ENCODE measurements around the gene ANO9.
"Not testable (repeated sequence)": the region's sequence is repeated elsewhere in the genome, so short reads cannot be mapped to it uniquely, and the experiment has no call there.

The ANO9 gene

DNA sequence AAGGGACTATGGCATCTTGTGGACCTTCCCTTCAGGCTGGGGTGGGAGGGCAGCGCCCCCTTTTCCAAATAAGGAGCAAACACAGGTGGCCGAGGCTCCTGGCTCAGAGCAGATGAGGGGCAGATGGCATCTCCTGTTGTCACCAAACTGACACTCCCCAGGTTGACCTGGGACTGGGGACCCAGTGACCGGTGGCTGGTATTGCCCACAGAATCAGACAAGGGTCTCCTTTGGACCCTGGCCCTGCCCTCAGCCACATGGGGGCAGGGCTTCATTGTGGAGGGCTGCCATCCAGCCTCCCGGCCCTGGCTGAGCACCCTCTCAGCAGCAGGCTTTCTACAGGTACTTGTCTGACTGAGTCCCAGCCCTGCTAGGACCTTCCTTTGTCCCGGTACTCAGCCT is 26.2 kb downstream of the ANO9 start:
- DNase-seq (ENCODE audit: low read depth): no peak

DNA sequence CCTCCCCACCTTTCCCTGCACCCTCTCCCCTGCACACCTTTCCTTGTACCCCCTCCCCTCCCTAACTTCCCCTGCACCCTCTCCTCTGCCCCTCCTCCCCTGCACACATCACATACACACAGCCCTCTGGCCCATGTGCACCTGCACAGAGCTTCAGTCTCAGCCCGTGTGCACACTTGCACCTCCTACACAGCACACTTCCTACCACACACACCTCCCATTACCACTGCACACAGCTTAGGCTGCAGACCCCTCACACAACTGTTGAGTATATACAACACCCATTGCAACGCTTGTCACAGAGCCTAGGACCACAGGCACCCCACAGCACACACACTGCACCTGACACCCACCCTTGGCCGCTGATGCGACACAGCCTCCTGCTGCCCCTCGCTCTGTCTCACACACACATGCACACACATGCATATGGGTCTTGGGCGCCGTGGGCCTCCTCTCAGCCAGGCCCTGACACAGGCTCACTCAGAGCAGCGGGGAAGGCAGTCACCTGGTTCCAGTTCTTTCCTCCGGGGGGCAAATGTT is 27.4 kb downstream of the ANO9 start:
- DNase-seq (ENCODE audit: low read depth): no peak

DNA sequence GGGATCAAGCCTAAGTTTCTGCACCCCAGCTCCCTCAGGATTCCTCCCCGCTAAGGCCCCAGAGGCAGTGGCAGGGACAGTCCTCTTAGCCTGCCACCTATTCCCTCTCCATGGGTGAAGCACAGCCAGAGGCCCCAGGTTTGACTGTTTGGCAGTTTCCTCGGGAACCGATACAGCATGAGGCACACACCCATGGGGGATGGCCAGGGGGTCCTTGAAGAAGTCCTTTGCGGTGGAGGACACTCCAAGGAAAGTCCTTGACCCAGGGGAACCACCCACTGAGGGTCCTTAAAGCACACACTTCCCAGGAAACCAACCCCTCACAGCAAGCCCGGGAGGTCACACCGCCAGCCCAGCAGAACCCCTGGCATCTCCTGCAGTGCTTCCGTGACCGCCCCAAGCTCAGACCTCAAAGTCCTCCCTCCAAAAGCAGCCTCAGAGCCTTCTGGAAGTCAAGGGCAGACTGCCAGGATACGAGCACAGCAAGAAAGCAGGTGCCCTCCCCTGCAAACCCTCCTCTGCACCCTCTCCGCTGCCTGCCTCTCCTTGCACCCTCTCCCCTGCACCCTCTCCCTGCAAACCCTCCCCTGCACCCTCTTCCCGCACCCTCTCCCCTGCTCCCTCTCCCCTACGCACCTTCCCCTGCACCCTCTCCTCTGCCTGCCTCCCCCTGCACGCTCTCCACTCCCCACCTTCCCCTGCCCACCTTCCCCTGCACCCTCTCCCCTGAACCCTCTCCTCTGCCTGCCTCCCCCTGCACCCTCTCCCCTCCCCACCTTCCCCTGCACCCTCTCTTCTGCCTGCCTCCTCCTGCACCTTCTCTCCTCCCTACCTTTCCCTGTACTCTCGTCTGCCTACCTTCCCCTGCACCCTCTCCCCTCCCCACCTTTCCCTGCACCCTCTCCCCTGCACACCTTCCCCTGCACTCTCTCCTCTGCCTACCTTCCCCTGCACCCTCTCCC is 28.4 kb downstream of the ANO9 start:
- no peak for DNase-seq (ENCODE audit: low read depth)

DNA sequence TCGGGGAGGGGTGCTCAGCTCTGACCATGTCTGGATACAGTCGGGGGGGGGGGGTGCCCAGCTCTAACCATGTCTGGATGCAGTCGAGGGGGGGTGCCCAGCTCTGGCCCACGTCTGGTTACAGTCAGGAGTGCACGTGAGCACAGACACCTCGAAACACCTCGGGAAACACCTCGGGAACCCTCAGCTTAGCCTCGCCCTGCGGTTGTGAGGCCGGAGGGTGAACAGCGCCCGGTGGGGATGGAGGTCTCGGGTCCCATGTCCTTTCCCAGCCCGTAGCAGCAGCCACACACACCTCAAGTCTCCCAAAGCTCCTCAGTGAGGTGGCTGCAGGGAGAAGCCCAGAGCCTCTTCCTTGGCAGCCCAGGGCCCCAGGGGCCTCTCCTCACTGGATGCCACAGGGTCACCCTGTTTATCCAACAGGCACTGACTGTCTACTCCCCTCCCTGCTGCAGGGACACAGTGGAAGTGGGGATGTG is 29.1 kb downstream of the ANO9 start:
- no peak for DNase-seq (ENCODE audit: low read depth)

DNA sequence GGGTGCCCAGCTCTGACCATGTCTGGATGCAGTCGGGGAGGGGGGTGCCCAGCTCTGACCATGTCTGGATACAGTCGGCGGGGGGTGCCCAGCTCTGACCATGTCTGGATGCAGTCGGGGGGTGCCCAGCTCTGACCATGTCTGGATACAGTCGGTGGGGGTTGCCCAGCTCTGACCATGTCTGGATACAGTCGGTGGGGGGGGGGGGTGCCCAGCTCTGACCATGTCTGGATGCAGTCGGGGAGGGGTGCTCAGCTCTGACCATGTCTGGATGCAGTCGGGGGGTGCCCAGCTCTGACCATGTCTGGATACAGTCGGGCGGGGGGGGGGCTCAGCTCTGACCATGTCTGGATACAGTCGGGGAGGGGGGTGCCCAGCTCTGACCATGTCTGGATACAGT is 30.3 kb downstream of the ANO9 start:
- not testable (repeated sequence) for DNase-seq (ENCODE audit: low read depth)

DNA sequence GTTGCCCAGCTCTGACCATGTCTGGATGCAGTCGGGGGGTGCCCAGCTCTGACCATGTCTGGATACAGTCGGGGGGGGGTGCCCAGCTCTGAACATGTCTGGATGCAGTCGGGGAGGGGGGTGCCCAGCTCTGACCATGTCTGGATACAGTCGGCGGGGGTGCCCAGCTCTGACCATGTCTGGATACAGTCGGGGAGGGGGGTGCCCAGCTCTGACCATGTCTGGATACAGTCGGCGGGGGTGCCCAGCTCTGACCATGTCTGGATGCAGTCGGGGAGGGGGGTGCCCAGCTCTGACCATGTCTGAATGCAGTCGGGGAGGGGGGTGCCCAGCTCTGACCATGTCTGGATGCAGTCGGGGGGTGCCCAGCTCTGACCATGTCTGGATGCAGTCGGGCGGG is 31.1 kb downstream of the ANO9 start:
- not testable (repeated sequence) for DNase-seq (ENCODE audit: low read depth)

DNA sequence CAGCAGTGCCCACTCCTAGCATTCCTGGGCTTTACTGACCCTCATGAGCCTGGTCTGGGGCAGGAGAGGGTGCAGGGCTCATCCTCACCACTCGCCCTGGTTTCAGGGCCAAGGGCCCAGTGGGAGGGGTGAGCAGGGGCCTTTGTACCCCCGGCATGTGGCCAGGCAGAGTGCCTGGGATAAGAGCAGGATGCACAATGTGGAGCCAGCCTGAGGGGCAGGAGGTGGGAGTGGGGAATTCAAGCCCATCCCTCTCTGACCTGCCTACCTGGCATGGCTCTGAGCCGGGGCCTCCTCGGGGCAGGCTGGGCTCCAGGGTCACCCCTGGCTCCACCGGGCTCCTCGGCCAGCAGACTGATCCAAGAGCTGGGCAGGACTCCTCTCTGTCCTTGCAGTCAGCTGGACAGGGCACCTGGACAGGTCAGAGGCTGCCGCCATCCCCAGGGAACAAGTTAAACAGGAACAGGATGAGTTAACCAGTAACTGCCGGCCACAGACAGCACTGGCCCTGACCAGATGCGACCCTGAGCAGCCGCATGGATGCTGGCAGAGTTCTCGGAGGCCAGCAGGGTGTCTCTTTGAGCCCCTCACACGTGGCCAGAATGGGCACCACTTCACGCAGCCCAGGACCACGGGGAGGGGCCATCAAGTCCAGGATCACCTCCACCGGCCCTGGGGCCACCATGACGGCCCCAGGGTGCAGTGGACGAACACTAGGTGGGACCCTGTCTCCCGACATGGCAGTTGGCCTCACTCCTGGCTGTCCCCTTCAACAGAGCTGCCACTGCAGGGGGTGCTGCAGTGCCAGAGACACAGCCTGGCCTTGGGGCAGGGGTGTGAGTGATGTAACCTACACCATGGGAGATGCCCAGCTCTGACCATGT is 32.0 kb downstream of the ANO9 start:
- no peak for DNase-seq (ENCODE audit: low read depth)

DNA sequence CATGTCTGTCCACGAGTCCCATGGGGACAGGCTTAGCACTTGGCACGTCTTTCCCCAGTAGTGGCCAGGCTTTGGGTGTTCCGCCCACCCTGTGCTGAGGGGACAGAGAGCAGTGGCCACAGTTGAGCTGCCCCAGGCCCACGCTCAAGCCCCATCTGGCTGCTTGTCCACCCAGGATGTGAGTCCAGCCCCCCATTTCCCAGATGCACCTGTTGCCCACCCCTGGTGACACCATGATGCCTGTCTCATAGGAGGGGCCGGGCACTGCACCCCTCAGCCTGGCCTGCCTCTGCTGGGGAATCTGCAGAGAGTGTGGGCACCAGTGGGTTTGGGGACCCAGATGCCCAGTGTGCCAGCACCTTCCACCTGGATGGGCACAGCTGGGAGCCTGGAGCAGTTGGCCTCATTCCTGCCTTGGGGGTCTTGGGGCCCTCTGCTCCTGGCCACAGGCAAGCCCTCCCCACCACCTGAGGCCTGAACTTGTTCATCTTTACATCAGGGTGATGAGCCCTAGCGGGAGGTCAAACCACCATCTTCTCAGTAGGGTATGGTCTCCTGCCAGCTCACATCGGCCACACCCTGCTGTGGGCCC is 32.7 kb downstream of the ANO9 start:
- DNase-seq (ENCODE audit: low read depth): no peak

DNA sequence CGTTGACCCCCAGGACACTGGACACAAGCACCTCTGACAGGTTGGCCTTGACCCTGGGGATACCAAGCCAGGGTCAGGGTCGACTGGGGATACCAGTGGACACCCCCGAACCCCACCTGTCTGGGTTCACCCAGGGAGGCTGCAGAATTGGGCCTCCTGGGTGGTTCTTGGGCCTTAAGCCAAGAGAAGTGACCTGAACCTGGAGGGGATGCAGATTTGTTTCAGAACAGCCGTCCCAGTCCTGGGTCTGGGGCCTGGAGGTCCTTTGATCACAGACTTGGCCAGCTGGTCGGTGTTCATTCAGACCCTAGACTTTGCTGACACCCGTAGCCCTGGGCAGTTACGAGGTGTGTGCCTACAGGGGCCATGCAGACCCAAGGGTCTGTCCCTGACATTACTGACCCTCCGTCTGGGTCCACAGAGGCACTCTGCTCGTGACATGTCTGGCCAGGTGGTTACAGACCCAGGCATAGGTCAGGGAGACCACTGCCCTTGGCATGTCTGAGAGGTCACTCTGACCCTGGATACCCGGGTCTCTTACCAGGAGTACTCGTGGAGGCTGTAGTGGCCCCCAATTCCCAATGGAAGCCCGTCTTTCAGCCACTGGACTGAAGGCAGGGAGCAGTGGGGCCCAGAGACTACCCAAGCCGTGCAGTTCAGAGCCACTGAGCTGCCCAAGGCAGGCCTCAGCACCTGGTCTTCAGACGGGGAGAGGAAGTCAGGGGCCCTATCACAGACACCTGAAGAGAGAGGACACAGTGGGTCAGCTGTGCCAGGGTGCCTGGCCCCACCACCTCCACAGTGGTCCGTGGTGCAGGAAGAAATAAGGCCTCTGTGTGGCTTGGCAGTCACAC is 33.4 kb downstream of the ANO9 start:
- no peak for DNase-seq (ENCODE audit: low read depth)

DNA sequence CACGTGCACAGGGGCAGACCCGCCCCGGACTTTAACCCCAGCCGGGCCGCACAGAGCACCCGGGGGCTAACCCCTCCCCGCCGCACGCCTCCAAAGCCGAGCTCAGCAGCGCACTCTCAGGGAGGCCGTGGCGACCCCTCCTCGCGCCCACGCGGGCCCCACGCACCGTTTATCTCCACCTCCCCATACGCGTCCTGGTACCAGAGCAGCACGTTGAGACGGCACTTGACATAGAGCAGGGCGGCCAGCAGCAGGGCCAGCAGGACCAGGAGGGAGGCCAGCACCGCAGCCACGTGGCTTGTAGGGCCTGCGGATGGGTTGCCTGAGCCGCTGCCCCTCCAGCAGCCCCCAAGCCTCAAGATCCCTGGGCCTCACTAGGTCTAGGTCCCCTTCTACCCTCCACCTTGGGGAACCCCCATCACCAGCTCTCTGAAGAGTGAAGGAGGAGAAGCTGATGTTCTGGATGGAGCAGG is 34.1 kb downstream of the ANO9 start:
- no peak for DNase-seq (ENCODE audit: low read depth)

DNA sequence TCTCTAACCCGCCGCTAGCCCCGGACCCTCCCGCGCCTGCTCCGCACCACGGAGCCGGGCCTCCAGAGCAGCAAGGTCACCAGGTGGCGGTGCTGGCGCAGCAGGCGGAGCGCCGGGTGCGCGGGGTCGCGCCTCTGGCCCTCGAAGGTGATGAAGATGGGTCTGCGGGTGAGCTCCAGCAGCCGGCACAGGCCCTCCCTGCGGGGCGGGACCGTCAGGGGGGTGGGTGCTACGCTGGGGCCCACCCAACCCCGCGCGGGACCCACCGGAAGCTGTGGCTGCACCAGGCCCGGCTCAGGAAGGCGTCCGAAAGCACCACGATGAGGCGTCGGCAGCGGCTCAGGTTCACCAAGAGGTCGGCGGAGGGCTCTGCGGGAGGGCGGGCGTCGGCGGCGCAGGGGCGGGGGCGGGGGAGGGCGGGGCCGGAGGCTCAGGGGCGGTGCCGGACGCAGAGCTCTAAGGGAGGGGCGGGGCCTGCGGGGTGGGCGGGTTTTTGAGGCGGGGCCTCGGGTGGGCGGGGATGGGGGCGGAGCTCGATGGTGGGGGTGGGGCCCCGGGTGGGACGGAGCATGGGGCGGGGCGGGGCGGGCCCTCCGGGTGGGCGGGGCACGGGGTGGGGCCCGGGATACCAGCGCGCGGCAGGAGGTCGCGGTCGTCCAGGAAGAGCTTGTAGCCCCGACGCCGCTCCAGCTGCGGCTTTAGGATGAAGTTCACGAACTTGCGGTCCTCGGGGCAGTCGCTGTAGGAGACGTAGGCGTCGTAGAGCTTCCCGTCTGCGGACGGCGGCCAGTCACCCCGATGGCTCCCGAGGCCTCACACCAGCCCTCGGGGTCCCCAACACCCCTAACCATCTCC is 34.8 kb downstream of the ANO9 start:
- DNase-seq (ENCODE audit: low read depth): no peak

DNA sequence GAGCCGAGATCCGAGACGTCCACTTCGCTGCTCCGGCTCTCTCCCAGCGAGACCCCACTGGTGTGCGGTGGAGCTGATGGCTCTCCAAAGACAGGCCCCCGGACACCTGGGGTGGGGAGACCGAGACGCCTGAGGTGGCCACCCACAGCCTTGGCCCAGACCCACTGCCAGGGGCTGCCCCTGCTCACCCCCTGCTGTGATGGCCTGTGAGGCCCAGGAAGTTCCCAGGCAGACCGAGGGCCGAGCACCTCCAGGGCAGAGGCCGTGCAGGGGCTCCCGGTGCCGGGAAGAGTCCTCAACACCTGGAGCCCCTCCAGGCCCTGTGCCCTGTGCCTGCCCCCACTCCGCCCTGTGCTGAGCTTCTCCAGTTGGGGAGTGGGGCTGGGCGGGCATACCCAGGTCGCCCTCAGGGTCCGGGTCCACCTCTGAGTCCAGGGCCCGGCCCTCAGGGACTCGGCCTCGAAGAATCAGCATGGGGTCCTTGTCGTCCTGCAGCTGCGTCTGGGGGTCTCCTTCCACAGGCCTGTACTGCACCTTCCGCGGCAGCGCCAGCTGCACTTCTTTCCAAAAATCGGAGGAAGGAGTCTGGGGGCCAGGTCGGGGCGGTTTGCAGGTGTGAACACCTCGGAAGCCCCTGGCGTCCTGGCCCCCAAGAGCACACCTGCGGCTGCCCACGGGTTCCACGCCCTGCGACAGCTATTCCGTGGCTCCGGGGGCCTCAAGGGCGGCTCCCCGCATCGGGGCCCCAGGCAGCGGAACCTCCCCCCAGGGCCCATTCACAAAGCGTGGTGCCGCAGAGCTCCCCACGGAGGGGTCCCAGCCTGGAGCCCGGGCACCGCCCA is 35.6 kb downstream of the ANO9 start:
- DNase-seq (ENCODE audit: low read depth): no peak

DNA sequence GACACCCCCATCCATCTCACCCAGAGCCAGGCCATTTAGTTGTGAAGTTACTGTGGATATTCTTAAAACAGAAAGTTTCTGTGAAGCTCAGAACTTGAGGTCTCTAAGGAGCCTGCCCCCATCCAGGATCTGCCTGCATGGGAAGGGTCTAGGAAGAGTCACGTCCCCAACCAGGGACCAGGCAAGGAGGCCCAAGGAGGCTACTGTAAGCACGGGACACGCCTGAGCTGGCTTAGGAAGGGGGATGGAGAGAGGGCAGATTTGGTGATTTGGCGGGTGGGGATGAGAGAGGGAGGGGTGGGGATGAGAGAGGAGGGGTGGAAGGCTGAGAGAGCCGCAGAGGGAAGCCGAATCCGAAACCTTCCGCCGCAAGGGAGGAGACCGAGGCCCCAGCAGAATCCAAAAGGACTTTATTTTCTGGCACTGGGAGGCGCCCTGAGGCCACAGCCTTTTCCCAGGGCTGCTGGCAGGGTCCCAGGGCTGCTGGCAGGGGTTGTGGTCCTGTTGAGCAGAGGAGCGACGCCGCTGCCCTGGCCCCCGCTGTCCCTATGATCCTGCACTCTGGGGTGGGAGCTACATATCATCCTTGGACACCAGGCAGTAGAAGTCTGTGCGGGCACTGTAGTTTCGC is 36.4 kb downstream of the ANO9 start:
- DNase-seq (ENCODE audit: low read depth): no peak

DNA sequence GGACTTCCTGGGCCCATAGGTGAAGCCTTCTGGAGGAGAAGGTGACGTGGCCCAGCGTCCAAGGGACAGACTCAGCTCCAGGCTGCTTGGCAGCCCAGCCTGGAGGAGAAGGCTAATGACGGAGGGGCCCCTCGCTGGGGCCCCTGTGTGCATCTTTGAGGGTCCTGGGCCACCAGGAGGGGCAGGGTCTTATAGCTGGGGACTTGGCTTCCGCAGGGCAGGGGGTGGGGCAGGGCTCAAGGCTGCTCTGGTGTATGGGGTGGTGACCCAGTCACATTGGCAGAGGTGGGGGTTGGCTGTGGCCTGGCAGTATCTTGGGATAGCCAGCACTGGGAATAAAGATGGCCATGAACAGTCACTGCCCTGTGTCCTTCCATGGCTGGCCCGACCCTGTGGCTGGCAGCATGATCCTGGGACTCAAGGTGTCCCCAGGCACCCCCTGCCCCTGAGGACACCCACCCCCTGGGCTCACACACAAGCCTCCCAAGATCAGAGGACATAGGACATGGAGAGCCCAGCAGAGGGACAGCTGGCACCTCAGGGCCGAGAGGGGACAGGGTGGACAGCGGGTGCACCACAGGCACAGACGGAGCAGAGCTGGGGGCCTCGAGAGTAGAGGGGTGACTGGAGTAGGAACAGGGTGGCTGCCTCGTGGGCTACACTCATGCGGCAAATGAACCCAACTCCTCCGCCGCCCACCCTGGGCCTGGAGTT is 37.1 kb downstream of the ANO9 start:
- DNase-seq (ENCODE audit: low read depth): no peak

DNA sequence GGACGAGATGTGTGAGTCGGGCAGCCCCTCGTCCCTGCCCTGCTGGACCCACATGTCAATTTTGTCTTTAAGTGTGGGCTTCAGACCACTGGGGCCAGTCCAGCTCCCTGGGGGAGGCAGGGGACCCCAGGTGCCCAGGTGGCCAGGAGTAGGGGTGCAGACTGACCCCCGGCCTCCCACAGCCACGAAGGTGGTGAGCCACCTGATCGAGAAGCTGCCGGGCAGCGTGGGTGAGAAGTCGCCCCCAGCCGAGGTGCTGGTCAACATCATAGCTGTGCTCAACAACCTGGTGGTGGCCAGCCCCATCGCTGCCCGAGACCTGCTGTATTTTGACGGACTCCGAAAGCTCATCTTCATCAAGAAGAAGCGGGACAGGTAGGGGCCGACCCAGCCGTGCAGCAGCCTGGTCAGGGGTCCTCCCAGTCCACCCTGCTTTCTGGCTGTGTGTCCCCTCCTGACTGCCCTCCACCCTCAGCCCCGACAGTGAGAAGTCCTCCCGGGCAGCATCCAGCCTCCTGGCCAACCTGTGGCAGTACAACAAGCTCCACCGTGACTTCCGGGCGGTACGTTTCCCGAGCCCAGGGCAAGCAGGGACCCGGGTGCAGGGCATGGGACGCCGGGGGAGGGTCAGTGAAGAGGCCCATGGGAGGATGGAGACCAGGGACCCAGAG is 37.9 kb downstream of the ANO9 start:
- DNase-seq (ENCODE audit: low read depth): no peak

DNA sequence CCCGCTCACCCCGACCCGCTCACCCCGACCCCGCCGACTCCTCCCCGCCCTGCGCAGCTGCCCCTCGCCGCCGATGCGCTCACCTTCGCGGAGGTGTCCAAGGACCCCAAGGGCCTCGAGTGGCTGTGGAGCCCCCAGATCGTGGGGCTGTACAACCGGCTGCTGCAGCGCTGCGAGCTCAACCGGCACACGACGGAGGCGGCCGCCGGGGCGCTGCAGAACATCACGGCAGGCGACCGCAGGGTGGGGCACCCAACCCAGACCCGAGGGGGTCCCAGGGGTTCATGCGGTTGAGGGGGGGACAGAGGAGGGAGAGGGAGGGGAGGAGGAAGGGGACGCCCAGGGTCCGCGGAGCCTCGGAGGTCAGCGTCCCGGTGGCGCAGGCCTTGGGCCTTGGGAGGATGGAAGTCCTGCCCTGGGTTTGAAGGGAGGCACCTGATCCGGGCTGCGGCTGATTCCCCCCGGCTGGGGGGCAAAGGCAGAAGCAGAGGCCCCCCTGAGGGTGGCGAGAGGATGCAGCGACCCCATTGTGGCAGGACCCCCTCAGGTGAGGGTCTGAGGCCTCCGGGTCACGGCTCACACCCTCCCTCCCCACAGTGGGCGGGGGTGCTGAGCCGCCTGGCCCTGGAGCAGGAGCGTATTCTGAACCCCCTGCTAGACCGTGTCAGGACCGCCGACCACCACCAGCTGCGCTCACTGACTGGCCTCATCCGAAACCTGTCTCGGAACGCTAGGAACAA is 38.6 kb downstream of the ANO9 start:
- DNase-seq (ENCODE audit: low read depth): no peak

DNA sequence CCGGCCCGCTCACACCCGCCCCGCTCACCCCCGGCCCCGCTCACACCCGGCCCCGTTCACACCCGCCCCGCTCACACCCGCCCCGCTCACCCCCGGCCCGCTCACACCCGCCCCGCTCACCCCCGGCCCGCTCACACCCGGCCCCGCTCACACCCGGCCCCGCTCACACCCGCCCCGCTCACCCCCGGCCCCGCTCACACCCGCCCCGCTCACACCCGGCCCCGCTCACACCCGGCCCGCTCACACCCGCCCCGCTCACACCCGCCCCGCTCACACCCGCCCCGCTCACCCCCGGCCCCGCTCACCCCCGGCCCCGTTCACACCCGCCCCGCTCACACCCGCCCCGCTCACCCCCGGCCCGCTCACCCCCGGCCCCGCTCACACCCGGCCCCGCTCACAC is 40.6 kb downstream of the ANO9 start:
- DNase-seq (ENCODE audit: low read depth): not testable (repeated sequence)
